BLaER1 (cell line): ENCODE results near the gene DNAH6.
"Not testable (repeated sequence)": the region's sequence is repeated elsewhere in the genome, so short reads cannot be mapped to it uniquely, and the experiment has no call there.

Experiments used
- H3K27ac ChIP-seq: shearing (Covaris generic); formaldehyde crosslinking; 2 replicates; pipeline ENCODE4 v1.8.1; 2022
- H3K27me3 ChIP-seq: shearing (Covaris generic); formaldehyde crosslinking; 2 replicates; pipeline ENCODE4 v1.8.1; 2022
- H3K36me3 ChIP-seq: shearing (Covaris generic); formaldehyde crosslinking; 2 replicates; pipeline ENCODE4 v1.8.1; 2022
- H3K4me1 ChIP-seq: shearing (Covaris generic); formaldehyde crosslinking; 2 replicates; pipeline ENCODE4 v1.8.1; 2022
- H3K4me2 ChIP-seq: shearing (Covaris generic); formaldehyde crosslinking; 2 replicates; pipeline ENCODE4 v1.8.1; 2022
- H3K4me3 ChIP-seq: shearing (Covaris generic); formaldehyde crosslinking; 2 replicates; pipeline ENCODE4 v1.8.1; 2022
- H3K9ac ChIP-seq: shearing (Covaris generic); formaldehyde crosslinking; 2 replicates; pipeline ENCODE4 v1.8.1; 2022
- H3K9me3 ChIP-seq: shearing (Covaris generic); formaldehyde crosslinking; 2 replicates; pipeline ENCODE4 v1.8.1; 2022
- H4K20me1 ChIP-seq: shearing (Covaris generic); formaldehyde crosslinking; 2 replicates; pipeline ENCODE4 v1.8.1; 2022
- Cebpa-rat ChIP-seq: shearing (Covaris generic); IDR thresholded peaks from 2 replicates; pipeline ENCODE4 v1.8.1; 2022

DNAH6 gene

GRCh38 chr2:84766791-84767190 lies 250.5 kb downstream of the DNAH6 start:
- Histone ChIP-seq H3K27me3 (no peaks in the 10 kb centered on the region), H3K9ac (no peak overlapping the region), H3K4me2 (no peak overlapping the region), H3K36me3 (no peaks in the 10 kb centered on the region), H3K4me3 (no peak overlapping the region), H3K27ac (no peak overlapping the region), H3K4me1 (no peaks in the 10 kb centered on the region), H3K9me3 (peaks cover 13% of the 10 kb centered on the region; the same call in 1 of the 2 replicates), H4K20me1 (no peaks in the 10 kb centered on the region)
- no peak for TF ChIP-seq Cebpa-rat

GRCh38 chr2:84768840-84769239 lies 252.5 kb downstream of the DNAH6 start:
- Histone ChIP-seq H3K4me2 (no peak overlapping the region), H4K20me1 (no peaks in the 10 kb centered on the region), H3K27me3 (no peaks in the 10 kb centered on the region), H3K9ac (no peak overlapping the region), H3K4me3 (no peak overlapping the region), H3K27ac (no peak overlapping the region), H3K36me3 (no peaks in the 10 kb centered on the region), H3K9me3 (peaks cover 16% of the 10 kb centered on the region; the same call in 1 of the 2 replicates), H3K4me1 (no peaks in the 10 kb centered on the region)
- TF ChIP-seq Cebpa-rat = no peak

DNA sequence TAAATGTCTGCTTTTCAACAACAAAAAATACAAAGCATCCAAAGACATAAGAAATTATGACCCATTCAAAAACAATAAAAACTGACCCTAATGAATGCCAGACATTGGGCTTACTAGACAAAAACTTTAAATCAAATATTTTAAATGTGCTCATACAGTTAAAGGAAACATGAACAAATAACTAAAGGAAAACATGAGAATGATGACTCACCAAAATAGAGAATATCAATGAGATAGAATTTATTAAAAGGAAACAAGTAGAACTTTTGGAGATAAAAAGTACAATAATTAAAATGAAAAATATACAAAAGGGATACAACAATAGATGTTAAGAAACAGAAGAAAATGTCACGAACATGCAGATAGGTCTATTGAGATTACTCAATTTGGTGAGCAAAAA lies 254.0 kb downstream of the DNAH6 start:
- Histone ChIP-seq H3K36me3 (no peaks in the 10 kb centered on the region), H3K4me3 (no peak overlapping the region), H3K4me1 (no peaks in the 10 kb centered on the region), H3K9ac (no peak overlapping the region), H3K27me3 (no peaks in the 10 kb centered on the region), H3K4me2 (no peak overlapping the region), H3K27ac (no peak overlapping the region), H3K9me3 (peaks cover 28% of the 10 kb centered on the region), H4K20me1 (no peaks in the 10 kb centered on the region)
- no peak for TF ChIP-seq Cebpa-rat

DNA sequence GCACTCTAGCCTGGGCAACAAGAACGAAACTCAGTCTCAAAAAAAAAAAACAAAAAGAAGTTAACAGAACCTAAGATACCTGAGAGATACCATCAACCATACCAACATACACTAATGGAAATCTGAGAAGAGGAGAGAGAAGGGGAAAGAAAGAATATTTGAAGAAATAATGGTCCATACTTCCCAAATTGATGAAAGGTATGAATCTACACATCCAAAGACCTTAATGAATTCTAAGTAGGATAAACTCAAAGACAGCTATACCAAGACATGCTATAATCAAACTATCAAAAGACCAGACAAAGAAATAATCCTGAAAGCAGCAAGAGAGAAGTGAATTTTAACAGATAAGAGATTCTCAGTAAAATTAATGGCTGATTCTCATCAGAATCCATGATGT lies 255.0 kb downstream of the DNAH6 start:
- no peak overlapping the region for H3K4me2 ChIP-seq
- H3K4me1 ChIP-seq = no peaks in the 10 kb centered on the region
- H4K20me1 ChIP-seq = no peaks in the 10 kb centered on the region
- no peaks in the 10 kb centered on the region for H3K36me3 ChIP-seq
- TF ChIP-seq Cebpa-rat = no peak
- no peak overlapping the region for H3K27ac ChIP-seq
- H3K27me3 ChIP-seq = no peaks in the 10 kb centered on the region
- H3K4me3 ChIP-seq = no peak overlapping the region
- H3K9ac ChIP-seq = no peak overlapping the region
- H3K9me3 ChIP-seq = peaks cover 31% of the 10 kb centered on the region

- not testable (repeated sequence) for H3K4me2 ChIP-seq, H3K27ac ChIP-seq, H4K20me1 ChIP-seq, H3K9ac ChIP-seq, H3K4me3 ChIP-seq, H3K36me3 ChIP-seq, H3K27me3 ChIP-seq, H3K4me1 ChIP-seq
- H3K9me3 ChIP-seq = peaks cover 37% of the 10 kb centered on the region
Measured at GRCh38 chr2:84773562-84773961, 257.3 kb downstream of the DNAH6 start.

DNA sequence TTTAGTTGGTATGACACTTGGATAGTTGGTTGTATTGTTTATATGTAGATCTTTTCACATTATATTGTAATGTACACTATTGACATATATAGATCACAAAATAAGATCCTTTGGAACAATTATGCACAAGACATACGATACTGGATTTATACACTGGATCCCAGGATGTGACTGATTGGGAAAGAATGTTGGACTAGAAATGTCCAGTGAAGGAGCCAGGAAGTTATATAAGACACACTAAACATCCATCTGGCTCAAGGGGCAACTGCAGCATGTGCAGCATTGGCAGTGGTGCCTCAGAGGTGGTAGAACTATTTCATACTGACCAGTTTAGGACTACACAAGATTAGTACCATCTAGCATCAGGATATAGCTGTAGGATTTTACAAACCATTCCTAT lies 259.7 kb downstream of the DNAH6 start:
- Histone ChIP-seq H4K20me1 (no peaks in the 10 kb centered on the region), H3K4me2 (no peak overlapping the region), H3K9me3 (peaks cover 32% of the 10 kb centered on the region), H3K27me3 (no peaks in the 10 kb centered on the region), H3K4me1 (no peaks in the 10 kb centered on the region), H3K4me3 (no peak overlapping the region), H3K36me3 (no peaks in the 10 kb centered on the region), H3K9ac (no peak overlapping the region), H3K27ac (no peak overlapping the region)
- TF ChIP-seq Cebpa-rat = no peak

DNA sequence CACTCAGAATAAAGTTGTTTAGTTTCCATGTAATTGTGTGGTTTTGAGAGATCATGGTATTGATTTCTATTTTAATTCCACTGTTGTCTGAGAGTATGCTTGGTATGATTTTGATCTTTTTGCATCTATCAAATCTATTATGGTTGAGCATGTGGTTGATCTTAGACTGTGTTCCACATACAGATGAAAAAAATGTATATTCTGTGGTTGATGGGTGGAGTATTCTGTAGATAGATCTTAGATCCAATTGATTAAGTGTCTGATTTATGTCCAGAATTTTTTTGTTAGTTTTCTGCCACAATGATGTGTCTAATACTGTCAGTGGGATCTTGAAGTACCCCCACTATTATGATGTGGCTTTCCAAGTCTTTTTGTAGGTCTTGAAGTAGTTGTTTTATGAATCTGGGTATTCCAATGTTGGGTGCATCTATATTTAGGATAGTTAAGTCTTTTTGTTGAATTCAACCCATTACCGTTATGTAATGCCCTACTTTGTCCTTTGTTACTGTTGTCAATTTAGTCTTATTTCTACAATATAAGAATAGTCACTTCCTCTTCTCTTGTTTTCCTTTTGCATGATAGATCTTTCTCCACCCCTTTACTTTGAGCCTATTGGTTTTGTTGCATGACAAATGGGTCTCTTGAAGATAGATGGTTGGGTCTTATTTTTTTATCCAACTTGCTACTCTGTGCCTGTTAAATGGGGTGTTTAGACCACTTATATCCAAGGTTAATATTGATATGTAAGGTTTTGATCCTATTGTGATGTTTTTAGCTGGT lies 262.8 kb downstream of the DNAH6 start:
- Histone ChIP-seq H3K4me3 (no peak overlapping the region), H3K27ac (no peak overlapping the region), H3K9me3 (peaks cover 19% of the 10 kb centered on the region), H3K36me3 (no peaks in the 10 kb centered on the region), H3K4me1 (peaks cover 14% of the 10 kb centered on the region), H3K4me2 (no peak overlapping the region), H3K9ac (no peak overlapping the region), H3K27me3 (no peaks in the 10 kb centered on the region), H4K20me1 (no peaks in the 10 kb centered on the region)
- no peak for TF ChIP-seq Cebpa-rat

DNA sequence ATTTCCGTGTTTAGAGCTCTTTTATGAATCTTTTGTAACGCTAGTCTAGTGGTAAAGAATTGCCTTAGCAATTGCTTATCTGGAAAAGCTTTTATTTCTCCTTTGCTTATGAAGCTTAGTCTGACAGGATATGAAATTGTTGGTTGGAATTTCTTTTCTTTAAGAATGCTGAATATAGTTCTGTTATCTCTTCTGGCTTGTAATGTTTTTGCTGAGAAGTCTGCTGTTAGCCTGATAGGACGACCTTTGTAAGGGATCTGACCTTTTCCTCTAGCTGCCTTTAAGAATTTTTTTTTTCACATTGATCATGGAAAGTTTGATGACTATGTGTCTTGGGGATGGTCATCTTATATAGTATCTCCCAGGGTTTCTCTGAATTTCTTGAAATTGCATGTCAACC lies 263.5 kb downstream of the DNAH6 start:
- TF ChIP-seq Cebpa-rat = no peak
- peaks cover 14% of the 10 kb centered on the region for H3K4me1 ChIP-seq
- H3K4me2 ChIP-seq = no peak overlapping the region
- peaks cover 14% of the 10 kb centered on the region for H3K9me3 ChIP-seq
- H3K4me3 ChIP-seq = no peak overlapping the region
- H3K36me3 ChIP-seq = no peaks in the 10 kb centered on the region
- no peak overlapping the region for H3K9ac ChIP-seq
- H4K20me1 ChIP-seq = no peaks in the 10 kb centered on the region
- H3K27me3 ChIP-seq = no peaks in the 10 kb centered on the region
- no peak overlapping the region for H3K27ac ChIP-seq

DNA sequence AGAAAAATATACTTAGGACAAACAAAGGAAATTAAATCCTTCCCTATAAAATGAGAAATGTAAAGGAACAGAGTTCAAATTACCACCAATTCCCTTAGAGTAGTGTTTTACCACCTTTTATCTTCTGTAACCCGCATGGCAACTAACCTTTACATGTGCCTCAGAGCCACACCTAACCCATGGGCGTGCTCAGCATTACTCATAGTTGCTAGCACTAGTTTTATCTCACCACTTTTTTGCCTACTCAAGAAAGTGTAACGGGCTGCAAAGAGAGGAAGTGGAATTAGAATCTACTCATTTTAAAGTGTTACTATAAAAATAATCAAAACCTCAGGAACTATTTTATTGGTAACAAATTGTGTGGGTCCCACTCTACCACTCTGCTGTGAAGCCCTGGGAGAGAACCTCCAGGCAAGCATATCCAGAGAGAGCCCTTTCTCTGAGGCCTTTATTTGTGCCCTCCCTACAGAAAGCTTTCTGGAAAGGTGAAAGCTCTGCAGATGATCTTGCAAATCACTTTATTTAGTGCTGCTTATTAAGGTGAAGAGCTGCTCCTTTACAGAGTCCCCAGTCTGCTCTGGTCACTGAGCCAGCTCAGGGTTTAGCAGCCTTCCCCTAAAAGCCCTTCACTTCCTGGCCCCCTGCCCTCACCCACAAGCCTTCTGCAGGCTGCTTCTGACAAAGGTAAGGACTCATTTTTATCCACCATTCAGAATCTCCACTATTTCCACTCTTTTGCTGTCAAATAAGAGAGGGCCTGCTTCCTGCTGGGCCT lies 265.8 kb downstream of the DNAH6 start:
- H3K9me3 ChIP-seq = 0 out of 2 replicates have a peak, but pooled peaks cover 6% of the 10 kb centered on the region
- no peak overlapping the region for H3K4me3 ChIP-seq
- no peaks in the 10 kb centered on the region for H3K27me3 ChIP-seq
- no peaks in the 10 kb centered on the region for H4K20me1 ChIP-seq
- no peak overlapping the region for H3K9ac ChIP-seq
- H3K4me2 ChIP-seq = peak overlapping the region; percentile 19
- H3K36me3 ChIP-seq = no peaks in the 10 kb centered on the region
- peaks cover 14% of the 10 kb centered on the region for H3K4me1 ChIP-seq
- no peak for TF ChIP-seq Cebpa-rat
- no peak overlapping the region for H3K27ac ChIP-seq

DNA sequence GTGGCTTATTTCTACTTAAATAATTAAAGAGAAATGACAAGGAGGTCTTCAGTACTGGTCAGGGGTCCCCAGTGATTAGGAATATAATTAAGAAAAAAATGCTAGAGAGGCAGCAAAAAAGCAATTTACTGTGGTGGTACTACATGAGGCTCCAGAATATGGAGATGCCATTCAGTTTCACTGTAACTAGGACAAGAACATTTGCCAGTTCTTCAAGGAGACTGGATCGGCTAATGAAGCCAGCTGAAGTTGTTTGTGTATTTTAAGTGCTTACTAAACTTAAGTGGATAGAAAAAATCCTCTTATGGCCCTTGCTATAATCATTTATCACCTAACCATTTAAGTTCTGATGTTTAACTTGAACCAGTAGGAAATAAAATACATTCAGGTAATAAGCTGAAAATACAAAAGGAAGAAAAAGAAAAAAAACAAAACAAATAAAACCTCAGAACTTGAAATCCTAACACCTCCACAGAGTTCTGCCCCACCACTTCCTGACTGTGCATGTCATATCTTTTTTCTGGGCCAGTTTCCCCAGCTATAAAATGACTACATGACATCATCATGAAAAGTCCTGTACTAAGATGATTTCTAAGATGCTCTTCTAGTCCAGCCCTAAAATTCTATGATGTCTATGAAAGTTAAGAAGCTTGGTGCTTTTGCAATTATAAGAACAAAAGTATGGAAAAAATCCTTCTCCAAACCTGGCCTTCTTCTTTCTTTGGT lies 266.6 kb downstream of the DNAH6 start:
- H3K36me3 ChIP-seq = no peaks in the 10 kb centered on the region
- no peaks in the 10 kb centered on the region for H3K9me3 ChIP-seq
- no peaks in the 10 kb centered on the region for H3K27me3 ChIP-seq
- H3K4me3 ChIP-seq = no peak overlapping the region
- no peak overlapping the region for H3K9ac ChIP-seq
- H3K27ac ChIP-seq = no peak overlapping the region
- TF ChIP-seq Cebpa-rat = no peak
- H3K4me2 ChIP-seq = peak overlapping the region; percentile 19; the same call in 1 of the 2 replicates
- no peaks in the 10 kb centered on the region for H4K20me1 ChIP-seq
- peaks cover 14% of the 10 kb centered on the region for H3K4me1 ChIP-seq
